GM12801 (cell line): Measurements from ENCODE around the gene WWC1.

Experiments used
- TF ChIP-seq, protein P1 (sequence below): IDR thresholded peaks from one replicate; pipeline ENCODE4 v1.5.1; 2011; ENCODE audit warnings: control low read depth; ENCODE audit not compliant: insufficient read length; ENCODE audit errors: extremely low read depth

WWC1 gene

DNA sequence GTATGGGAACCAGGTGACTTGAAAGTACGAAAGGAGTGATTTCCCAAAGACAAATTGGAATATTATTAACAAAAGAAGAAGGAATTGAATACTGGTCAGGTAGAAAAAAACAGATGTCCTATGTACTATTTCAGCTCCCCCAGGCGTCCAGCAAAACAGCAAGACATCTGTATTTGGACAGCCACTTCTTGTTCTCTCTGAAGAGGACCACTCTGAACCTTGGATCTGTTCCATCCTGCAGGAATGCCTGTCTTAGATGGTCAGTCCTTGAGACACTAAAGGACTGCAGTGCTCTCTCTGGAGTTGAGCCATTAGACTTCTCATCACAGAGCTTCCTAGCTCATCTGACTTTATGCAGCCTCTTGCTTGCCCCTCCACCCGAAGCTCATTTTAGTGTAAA lies 120.4 kb downstream of the WWC1 start:
- TF ChIP-seq, protein P1, sequence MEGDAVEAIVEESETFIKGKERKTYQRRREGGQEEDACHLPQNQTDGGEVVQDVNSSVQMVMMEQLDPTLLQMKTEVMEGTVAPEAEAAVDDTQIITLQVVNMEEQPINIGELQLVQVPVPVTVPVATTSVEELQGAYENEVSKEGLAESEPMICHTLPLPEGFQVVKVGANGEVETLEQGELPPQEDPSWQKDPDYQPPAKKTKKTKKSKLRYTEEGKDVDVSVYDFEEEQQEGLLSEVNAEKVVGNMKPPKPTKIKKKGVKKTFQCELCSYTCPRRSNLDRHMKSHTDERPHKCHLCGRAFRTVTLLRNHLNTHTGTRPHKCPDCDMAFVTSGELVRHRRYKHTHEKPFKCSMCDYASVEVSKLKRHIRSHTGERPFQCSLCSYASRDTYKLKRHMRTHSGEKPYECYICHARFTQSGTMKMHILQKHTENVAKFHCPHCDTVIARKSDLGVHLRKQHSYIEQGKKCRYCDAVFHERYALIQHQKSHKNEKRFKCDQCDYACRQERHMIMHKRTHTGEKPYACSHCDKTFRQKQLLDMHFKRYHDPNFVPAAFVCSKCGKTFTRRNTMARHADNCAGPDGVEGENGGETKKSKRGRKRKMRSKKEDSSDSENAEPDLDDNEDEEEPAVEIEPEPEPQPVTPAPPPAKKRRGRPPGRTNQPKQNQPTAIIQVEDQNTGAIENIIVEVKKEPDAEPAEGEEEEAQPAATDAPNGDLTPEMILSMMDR, result no peak

DNA sequence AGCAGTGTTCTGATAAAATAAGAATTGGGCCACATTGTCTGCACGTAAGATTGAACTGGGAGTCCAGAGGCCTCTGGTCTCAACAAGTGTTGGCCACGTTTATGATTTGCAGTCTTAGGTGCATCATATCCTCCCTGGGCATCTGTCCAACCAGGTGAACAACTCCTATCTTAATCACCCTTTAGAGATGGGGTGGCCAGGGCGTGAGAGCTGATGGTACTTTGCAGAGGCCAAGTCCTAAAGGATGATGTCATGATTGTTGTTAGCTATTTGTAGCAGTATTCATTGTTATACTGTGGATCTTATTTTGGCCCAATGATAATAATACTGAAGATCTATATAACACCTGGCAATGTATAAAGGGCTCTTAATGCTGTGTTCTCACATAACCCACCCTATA lies 121.6 kb downstream of the WWC1 start:
- TF ChIP-seq, protein P1, result no peak

DNA sequence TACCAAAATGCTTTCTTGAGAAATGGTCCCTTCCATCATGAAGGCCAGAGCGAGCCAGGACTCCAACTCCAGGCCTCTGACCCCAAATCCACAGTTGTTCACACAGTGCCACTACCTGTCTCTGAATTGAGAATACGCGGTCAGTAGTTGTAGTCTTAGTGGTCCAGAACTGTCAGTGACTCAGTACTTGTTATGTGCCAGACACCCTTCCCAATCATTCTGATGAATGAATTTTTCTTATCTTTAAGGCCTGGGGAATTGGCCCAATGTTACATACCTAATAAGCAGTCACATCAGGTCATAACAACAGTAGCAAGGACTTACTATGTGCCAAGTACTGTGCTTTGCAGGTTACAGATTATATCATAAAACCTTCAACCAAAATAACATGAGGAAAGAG lies 122.2 kb downstream of the WWC1 start:
- TF ChIP-seq, protein P1, result no peak

DNA sequence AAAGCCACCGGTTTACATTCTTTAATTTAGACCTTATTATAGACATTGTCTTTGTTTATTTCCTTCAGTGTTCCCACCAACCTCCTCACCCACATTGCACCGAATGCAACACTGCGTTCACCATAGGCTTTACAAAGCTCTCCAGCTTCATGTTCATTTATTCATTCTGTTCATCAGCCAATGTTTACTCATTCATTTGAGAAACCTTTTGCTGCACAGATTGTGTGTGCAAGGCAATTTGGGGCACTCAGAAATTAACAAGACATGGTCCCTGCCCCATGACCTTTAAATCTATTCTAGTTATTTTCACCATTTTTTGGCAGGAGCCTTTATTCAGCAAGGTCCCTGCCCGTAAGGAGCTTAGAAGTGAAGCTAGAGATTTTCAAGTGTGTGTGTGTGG lies 124.0 kb downstream of the WWC1 start:
- TF ChIP-seq, protein P1, result no peak

DNA sequence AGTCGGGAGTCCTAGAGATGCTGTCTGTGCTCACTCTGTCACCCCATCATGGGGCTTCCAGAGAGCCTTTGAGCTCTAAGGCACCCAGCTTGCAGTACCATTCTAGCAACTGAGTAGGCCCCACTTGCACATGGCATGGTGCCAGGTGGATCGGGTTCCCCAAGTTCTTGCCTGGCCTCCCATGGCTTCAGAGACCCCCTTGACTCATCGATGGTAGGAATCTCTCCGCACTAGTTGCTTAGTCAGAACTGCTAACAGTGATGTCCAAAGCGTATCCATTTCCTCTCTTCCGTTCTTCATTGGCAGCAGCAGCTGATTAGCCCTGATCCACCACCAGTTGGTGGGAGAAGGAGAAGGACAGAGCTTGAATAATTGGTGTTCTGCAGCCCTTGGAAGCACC lies 124.5 kb downstream of the WWC1 start:
- TF ChIP-seq, protein P1, result no peak

DNA sequence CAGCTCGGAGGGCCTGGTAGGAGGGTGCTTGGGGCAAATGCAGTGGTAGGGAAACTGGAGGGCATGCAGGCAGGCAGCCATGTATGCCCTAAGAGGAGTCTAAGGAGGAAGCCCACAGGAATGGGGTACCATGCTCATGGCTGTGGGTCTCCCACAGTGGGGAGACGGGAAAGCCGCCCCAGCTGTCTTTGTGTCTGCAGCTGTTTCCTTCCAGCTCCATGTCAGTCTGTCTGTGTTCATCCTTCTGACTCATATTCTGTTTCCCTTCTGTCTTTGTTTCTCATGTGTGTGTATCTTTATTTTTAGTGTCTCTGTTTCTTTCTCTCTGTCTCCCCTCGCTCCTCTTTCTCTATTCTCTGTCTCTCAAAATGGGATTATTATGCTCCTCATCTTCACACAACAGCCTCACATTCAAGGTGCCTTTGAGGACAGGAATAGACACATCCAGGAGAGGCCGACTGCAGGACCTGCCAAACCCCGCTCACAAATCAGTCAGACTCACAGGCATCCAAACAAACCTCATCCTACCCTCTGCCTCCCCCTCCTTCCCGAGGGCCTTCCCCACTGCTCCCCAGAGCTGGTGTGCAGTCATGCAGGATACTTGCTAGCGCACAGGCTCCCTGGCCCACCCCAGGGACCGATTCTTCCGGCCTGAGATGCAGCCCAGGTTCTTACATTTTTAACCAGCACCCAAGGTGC lies 126.4 kb downstream of the WWC1 start:
- TF ChIP-seq, protein P1, result no peak

DNA sequence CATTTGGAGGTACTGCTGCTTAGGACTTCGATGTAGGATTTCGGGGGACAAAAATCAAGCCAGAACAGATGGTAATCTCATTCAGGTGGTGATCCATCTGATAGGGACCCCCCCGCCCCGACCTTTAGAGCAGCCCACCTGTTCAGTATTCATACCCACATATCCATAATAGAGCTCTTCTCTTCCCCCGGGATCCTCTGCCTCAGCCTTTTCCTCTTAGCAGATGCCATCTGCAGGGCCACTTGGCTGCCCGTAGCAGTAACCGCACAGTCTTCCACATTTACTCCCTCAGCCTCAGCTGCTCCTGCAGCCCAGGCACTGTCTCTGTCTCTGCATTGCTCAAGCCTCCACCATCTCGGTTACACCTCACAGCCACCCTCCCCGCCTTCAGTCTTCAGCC lies 129.0 kb downstream of the WWC1 start:
- TF ChIP-seq, protein P1, result no peak
